ENCODE data around the gene GHRL. TPM values are rescaled to one million over a fixed set of nuclear protein-coding genes. Genes with fewer than 3 reads are reported as not detected.
A peak's percentile ranks its signal among the peaks of the same experiment; 100 is the strongest.

Gene GHRL
- total and polyA plus RNA-seq, 2 of the 4 experiments (the other 2 are of a cell fraction) = 0.27 TPM; not detected in 1

DNA sequence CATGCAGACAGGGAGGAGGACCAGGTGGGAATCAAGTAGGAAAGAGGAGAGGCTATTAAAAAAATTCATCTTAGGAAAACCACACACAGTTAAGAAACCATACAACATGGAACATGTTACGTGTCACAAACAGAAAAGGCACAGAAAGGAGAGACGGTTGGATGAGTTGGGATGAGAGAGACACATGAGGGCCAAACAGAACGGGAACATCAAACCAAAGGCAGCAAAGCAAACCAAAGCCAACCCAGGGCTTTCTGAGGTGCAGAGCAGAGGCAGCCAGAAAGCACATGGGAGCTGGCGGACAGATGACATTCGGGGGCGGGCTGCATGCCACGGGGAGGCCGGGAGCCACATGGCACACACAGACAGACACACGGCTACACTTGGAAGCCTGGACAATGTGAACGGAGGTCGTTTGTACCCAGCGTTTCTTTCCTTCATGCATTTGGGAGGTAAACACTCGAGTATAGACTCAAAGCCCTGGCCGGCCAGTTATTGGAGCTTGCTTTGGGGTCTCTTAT lies 36.8 kb upstream of the GHRL start:
- no peak overlapping the region for H3K4ac ChIP-seq (ENCODE audit: low read depth, low read length)
- H3K79me1 ChIP-seq (ENCODE audit: low read depth in 1 of 2, low read length in 2 of 2) = no peaks in the 10 kb centered on the region
- peak overlapping the region; percentile 16 for H2AFZ ChIP-seq (replicated peaks; ENCODE audit: low read length, poor library complexity)
- ATAC-seq (ENCODE audit: low read depth) (no peak), DNase-seq (no peak)
- H3K36me3 ChIP-seq (ENCODE audit: control insufficient read depth, insufficient read depth, low read length) = no peaks in the 10 kb centered on the region
- H4K8ac ChIP-seq (ENCODE audit: low read depth in 2 of 2, low read length in 2 of 2) = no peak overlapping the region
- H4K91ac ChIP-seq (ENCODE audit: insufficient read depth, low read depth, low read length) = no peak overlapping the region
- H3K9ac ChIP-seq (ENCODE audit: low read depth, low read length) = no peak overlapping the region
- 64% methylated on average over 10 of the region's 14 CpGs; no CpG with 5 or more reads in 1 of the 2 experiments for WGBS, 2 experiments (ENCODE audit: extremely low coverage in 2 of 2, insufficient read length in 1 of 2)
- H2AK9ac ChIP-seq (replicated peaks; ENCODE audit: low read depth, low read length, poor library complexity) = no peak overlapping the region
- CTCF ChIA-PET = no interaction called here
- H3K27ac ChIP-seq (ENCODE audit: insufficient read depth, low read length) = no peak overlapping the region
- H3K56ac ChIP-seq (ENCODE audit: extremely low read depth, insufficient read depth, low read length) = no peak overlapping the region
- TF ChIP-seq, protein P1, sequence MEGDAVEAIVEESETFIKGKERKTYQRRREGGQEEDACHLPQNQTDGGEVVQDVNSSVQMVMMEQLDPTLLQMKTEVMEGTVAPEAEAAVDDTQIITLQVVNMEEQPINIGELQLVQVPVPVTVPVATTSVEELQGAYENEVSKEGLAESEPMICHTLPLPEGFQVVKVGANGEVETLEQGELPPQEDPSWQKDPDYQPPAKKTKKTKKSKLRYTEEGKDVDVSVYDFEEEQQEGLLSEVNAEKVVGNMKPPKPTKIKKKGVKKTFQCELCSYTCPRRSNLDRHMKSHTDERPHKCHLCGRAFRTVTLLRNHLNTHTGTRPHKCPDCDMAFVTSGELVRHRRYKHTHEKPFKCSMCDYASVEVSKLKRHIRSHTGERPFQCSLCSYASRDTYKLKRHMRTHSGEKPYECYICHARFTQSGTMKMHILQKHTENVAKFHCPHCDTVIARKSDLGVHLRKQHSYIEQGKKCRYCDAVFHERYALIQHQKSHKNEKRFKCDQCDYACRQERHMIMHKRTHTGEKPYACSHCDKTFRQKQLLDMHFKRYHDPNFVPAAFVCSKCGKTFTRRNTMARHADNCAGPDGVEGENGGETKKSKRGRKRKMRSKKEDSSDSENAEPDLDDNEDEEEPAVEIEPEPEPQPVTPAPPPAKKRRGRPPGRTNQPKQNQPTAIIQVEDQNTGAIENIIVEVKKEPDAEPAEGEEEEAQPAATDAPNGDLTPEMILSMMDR (conservative IDR thresholded peaks at IDR 0.05; ENCODE audit: low read depth, low read length) = no peak
- TF ChIP-seq RCOR1 (IDR thresholded peaks at IDR 0.05; ENCODE audit: insufficient replicate concordance, low read length) (no peak), SMC3 (IDR thresholded peaks at IDR 0.05; ENCODE audit: low read depth, low read length) (no peak), MAFK (IDR thresholded peaks at IDR 0.05; ENCODE audit: low read depth, low read length) (no peak), MAZ (IDR thresholded peaks at IDR 0.05; ENCODE audit: borderline replicate concordance, low read depth, low read length) (no peak), RAD21 (IDR thresholded peaks at IDR 0.05; ENCODE audit: low read length) (no peak), NFE2L2 (IDR thresholded peaks at IDR 0.05; ENCODE audit: low read depth, low read length) (no peak), CEBPB (IDR thresholded peaks at IDR 0.05; ENCODE audit: low read depth, low read length) (no peak), RFX5 (IDR thresholded peaks at IDR 0.05; ENCODE audit: low read depth, low read length) (no peak), FOS (IDR thresholded peaks at IDR 0.05; ENCODE audit: low read depth, low read length) (no peak), BHLHE40 (IDR thresholded peaks at IDR 0.05; ENCODE audit: low read depth, low read length) (no peak), POLR2A (IDR thresholded peaks at IDR 0.05; ENCODE audit: low read depth, low read length) (no peak), MXI1 (IDR thresholded peaks at IDR 0.05; ENCODE audit: borderline replicate concordance, low read depth, low read length) (no peak), CHD1 (IDR thresholded peaks at IDR 0.05; ENCODE audit: low read depth, low read length) (no peak)
- TF ChIP-seq, protein P2, sequence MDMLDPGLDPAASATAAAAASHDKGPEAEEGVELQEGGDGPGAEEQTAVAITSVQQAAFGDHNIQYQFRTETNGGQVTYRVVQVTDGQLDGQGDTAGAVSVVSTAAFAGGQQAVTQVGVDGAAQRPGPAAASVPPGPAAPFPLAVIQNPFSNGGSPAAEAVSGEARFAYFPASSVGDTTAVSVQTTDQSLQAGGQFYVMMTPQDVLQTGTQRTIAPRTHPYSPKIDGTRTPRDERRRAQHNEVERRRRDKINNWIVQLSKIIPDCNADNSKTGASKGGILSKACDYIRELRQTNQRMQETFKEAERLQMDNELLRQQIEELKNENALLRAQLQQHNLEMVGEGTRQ (IDR thresholded peaks at IDR 0.05; ENCODE audit: low read depth, low read length) = no peak
- TF ChIP-seq, protein P3, sequence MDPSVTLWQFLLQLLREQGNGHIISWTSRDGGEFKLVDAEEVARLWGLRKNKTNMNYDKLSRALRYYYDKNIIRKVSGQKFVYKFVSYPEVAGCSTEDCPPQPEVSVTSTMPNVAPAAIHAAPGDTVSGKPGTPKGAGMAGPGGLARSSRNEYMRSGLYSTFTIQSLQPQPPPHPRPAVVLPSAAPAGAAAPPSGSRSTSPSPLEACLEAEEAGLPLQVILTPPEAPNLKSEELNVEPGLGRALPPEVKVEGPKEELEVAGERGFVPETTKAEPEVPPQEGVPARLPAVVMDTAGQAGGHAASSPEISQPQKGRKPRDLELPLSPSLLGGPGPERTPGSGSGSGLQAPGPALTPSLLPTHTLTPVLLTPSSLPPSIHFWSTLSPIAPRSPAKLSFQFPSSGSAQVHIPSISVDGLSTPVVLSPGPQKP (IDR thresholded peaks at IDR 0.05; ENCODE audit: borderline replicate concordance, low read depth, low read length) = no peak
- no peak overlapping the region for H2BK120ac ChIP-seq (ENCODE audit: low read depth, low read length)
- BruUV-seq (replicated peaks) = no TSS peak
- peaks cover 3% of the 10 kb centered on the region; the same call in 1 of the 2 replicates for H3K9me1 ChIP-seq (ENCODE audit: insufficient read depth, low read length)
- H2BK5ac ChIP-seq (ENCODE audit: low read depth, low read length, poor library complexity, severe bottlenecking) = no peak overlapping the region
- POLR2A ChIA-PET (ENCODE audit: unreplicated experiment) = no interaction called here
- no peak overlapping the region for H3K18ac ChIP-seq (ENCODE audit: low read depth, low read length)
- no peak overlapping the region for H4K5ac ChIP-seq (ENCODE audit: low read depth, low read length)
- intact Hi-C loops (cut with micrococcal nuclease) (no loop called here), in situ Hi-C loops (cut with MboI; ENCODE audit: low sequenced_read_pairs) (no loop called here), dilution Hi-C loops (cut with HindIII; ENCODE audit: low sequenced_read_pairs, unreplicated experiment) (no loop called here)
- no peak overlapping the region for H3K14ac ChIP-seq (replicated peaks; ENCODE audit: low read depth, low read length)
- no peak overlapping the region for H2BK20ac ChIP-seq (ENCODE audit: low read depth, low read length)
- no peaks in the 10 kb centered on the region for H3K4me1 ChIP-seq (ENCODE audit: control insufficient read depth, insufficient read depth, low read length)
- H4K20me1 ChIP-seq (ENCODE audit: insufficient read depth, low read length) = no peaks in the 10 kb centered on the region
- no peak overlapping the region for H3K4me2 ChIP-seq (ENCODE audit: low read depth, low read length)
- H3K23ac ChIP-seq (ENCODE audit: low read depth, low read length) = no peak overlapping the region
- H3K4me3 ChIP-seq (ENCODE audit: insufficient read depth, low read depth, low read length) = no peak overlapping the region
- no peak overlapping the region for H2AK5ac ChIP-seq (ENCODE audit: low read depth, low read length)
- H3K27me3 ChIP-seq (ENCODE audit: control insufficient read depth, insufficient read depth, low read length) = peaks cover 82% of the 10 kb centered on the region
- H2BK15ac ChIP-seq (ENCODE audit: low read depth, low read length) = no peak overlapping the region
- H3K9me3 ChIP-seq (ENCODE audit: control insufficient read depth, insufficient read depth, low read length) = 0 out of 2 replicates have a peak, but pooled peaks cover 2% of the 10 kb centered on the region

Measured in IMR-90 (cell line).